Chondrocyte (in vitro differentiated cells): ENCODE data around the gene PDZD7. TPM values are rescaled to one million over a fixed set of nuclear protein-coding genes. Genes with fewer than 3 reads are reported as not detected.
"Not testable (repeated sequence)": the region's sequence is repeated elsewhere in the genome, so short reads cannot be mapped to it uniquely, and the experiment has no call there.

Experiments used
- DNase-seq: peaks from one replicate; pipeline ENCODE4 v3.0.0; 2021; ENCODE audit warnings: mixed read lengths, low spot score
- H3K27ac Mint-ChIP-seq: one replicate; pipeline ENCODE4 v1.8.0; 2021; ENCODE audit warnings: mild to moderate bottlenecking, moderate library complexity, mixed read lengths; ENCODE audit not compliant: unreplicated experiment
- H3K27me3 Mint-ChIP-seq: 2 replicates; pipeline ENCODE4 v1.8.0; 2021; ENCODE audit warnings: low read depth, mixed read lengths
- H3K36me3 Mint-ChIP-seq: 2 replicates; pipeline ENCODE4 v1.8.0; 2021; ENCODE audit warnings: low read depth, mixed read lengths
- H3K4me1 Mint-ChIP-seq: 2 replicates; pipeline ENCODE4 v1.8.0; 2021; ENCODE audit warnings: low read depth, mild to moderate bottlenecking, mixed read lengths
- H3K4me3 Mint-ChIP-seq: one replicate; pipeline ENCODE4 v1.8.0; 2021; ENCODE audit warnings: mild to moderate bottlenecking, moderate library complexity, mixed read lengths; ENCODE audit not compliant: unreplicated experiment
- H3K9me3 Mint-ChIP-seq: 2 replicates; pipeline ENCODE4 v1.8.0; 2021; ENCODE audit warnings: low read depth, mixed read lengths
- CTCF ChIP-seq: fragments of 200-600 bp; sonication (generic); IDR thresholded peaks from 2 replicates; pipeline ENCODE4 v1.5.0; 2021; ENCODE audit warnings: antibody characterized with exemption, mild to moderate bottlenecking, moderate library complexity
- total RNA-seq: library from RNA; stranded (reverse); gene quantifications from 3 replicates; pipeline ENCODE4 v1.2.1, GENCODE V29; 2021

The PDZD7 gene
- total RNA-seq, 1 donor from 2014 or later, result 1.8 TPM

GRCh38 chr10:101035314-101035713 lies 4.4 kb upstream of the PDZD7 start:
- no peaks in the 10 kb centered on the region for H3K9me3 Mint-ChIP-seq
- no peak overlapping the region for H3K4me3 Mint-ChIP-seq
- no peaks in the 10 kb centered on the region for H3K27me3 Mint-ChIP-seq
- no peak overlapping the region for H3K27ac Mint-ChIP-seq
- peaks cover 32% of the 10 kb centered on the region for H3K4me1 Mint-ChIP-seq
- peaks cover 22% of the 10 kb centered on the region for H3K36me3 Mint-ChIP-seq
- DNase-seq, result no peak
- TF ChIP-seq CTCF, result no peak

- DNase-seq, result not testable (repeated sequence)
Observed at GRCh38 chr10:101034404-101034803, 3.5 kb upstream of the PDZD7 start.

GRCh38 chr10:101033276-101033675 lies 2.3 kb upstream of the PDZD7 start:
- Mint-ChIP-seq H3K27ac (peak overlapping the region; percentile 98), H3K4me3 (peak overlapping the region; percentile 96), H3K27me3 (no peaks in the 10 kb centered on the region), H3K36me3 (peaks cover 16% of the 10 kb centered on the region), H3K4me1 (peaks cover 30% of the 10 kb centered on the region), H3K9me3 (no peaks in the 10 kb centered on the region)
- no peak for TF ChIP-seq CTCF
- no peak for DNase-seq

More at GRCh38 chr10:101034404-101034803, 3.5 kb upstream of the PDZD7 start:
- H3K4me3 Mint-ChIP-seq, H3K27me3 Mint-ChIP-seq, H3K9me3 Mint-ChIP-seq, H3K27ac Mint-ChIP-seq: not testable (repeated sequence)
- peaks cover 20% of the 10 kb centered on the region for H3K36me3 Mint-ChIP-seq
- peaks cover 30% of the 10 kb centered on the region for H3K4me1 Mint-ChIP-seq

GRCh38 chr10:101032637-101033224 lies 1.8 kb upstream of the PDZD7 start:
- Mint-ChIP-seq H3K4me1 (peaks cover 30% of the 10 kb centered on the region), H3K4me3 (peak overlapping the region; percentile 96), H3K9me3 (no peaks in the 10 kb centered on the region), H3K27me3 (no peaks in the 10 kb centered on the region), H3K27ac (peak overlapping the region; percentile 98), H3K36me3 (peaks cover 11% of the 10 kb centered on the region)
- no peak for TF ChIP-seq CTCF
- DNase-seq, result no peak

GRCh38 chr10:101031796-101032636 lies 1.1 kb upstream of the PDZD7 start:
- DNase-seq, result no peak
- Mint-ChIP-seq H3K27me3 (no peaks in the 10 kb centered on the region), H3K4me3 (peak overlapping the region; percentile 96), H3K27ac (peak overlapping the region; percentile 98), H3K9me3 (no peaks in the 10 kb centered on the region), H3K36me3 (peaks cover 7% of the 10 kb centered on the region), H3K4me1 (peaks cover 30% of the 10 kb centered on the region)
- TF ChIP-seq CTCF, result no peak
